GM12892 (cell line): ENCODE measurements around the gene GDAP1L1.

ENCODE experiments used
- DNase-seq: peaks from one replicate; pipeline ENCODE4 v3.0.0; 2011; ENCODE audit not compliant: insufficient read length
- FAIRE-seq: peaks from 2 replicates; lab custom pipeline; 2011; peaks lifted over from hg19 to GRCh38; lab: Jason Lieb, UNC
- POLR2A ChIP-seq: IDR thresholded peaks from 2 replicates; pipeline ENCODE4 v1.6.1; 2011; ENCODE audit warnings: low read depth, low read length, control low read depth
- POLR2AphosphoS5 ChIP-seq: IDR thresholded peaks from 2 replicates; pipeline ENCODE4 v1.6.1; 2011; ENCODE audit warnings: low read depth, low read length, control low read depth
- TAF1 ChIP-seq: IDR thresholded peaks from 2 replicates; pipeline ENCODE4 v1.6.1; 2011; ENCODE audit warnings: low read depth, mild to moderate bottlenecking, control low read depth, low read length, borderline replicate concordance

The GDAP1L1 gene

DNA sequence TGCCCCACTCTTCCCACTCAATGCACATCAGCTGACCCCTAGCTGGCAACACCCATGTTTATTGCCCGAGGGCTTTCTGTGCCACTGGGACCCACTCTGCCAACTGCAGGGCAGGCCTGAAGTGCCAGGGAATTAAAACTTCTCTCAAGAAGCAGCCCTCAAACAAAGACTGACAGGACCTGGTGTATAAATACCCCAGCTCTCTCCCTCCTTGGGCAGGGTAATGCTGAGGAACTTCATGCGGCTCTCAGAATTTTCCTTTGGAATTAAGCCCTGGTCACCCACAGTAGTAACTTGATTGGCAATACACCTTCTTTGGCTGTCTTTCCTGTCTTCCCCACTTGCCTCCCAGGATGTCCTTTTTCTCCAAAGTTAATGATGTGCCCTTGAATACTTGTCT, 5.3 kb upstream of the GDAP1L1 start:
- TF ChIP-seq POLR2AphosphoS5: no peak
- TF ChIP-seq POLR2A: no peak
- TF ChIP-seq TAF1: no peak
- DNase-seq: no peak
- no peak for FAIRE-seq

DNA sequence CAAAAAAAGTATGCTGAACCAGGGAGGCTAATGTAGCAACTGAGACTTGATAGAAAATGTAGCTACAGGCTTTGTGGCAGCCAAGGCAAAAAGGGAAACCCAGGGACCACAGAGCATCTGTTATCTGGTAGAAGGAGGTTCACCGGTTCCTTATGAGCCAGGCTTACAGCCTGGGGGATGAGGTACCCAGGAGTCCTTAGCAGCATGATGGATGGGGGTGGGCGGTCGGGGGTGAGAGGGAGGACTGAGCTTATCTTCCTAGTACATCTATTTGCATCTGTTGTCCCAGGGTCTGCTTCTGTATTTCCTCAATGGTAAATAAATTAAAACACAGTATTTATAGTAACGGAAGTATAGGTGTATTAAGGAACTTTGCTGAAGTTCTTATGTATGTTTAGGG, 1.1 kb upstream of the GDAP1L1 start:
- DNase-seq (no peak), FAIRE-seq (no peak)
- no peak for TF ChIP-seq POLR2A
- TF ChIP-seq TAF1: no peak
- no peak for TF ChIP-seq POLR2AphosphoS5

DNA sequence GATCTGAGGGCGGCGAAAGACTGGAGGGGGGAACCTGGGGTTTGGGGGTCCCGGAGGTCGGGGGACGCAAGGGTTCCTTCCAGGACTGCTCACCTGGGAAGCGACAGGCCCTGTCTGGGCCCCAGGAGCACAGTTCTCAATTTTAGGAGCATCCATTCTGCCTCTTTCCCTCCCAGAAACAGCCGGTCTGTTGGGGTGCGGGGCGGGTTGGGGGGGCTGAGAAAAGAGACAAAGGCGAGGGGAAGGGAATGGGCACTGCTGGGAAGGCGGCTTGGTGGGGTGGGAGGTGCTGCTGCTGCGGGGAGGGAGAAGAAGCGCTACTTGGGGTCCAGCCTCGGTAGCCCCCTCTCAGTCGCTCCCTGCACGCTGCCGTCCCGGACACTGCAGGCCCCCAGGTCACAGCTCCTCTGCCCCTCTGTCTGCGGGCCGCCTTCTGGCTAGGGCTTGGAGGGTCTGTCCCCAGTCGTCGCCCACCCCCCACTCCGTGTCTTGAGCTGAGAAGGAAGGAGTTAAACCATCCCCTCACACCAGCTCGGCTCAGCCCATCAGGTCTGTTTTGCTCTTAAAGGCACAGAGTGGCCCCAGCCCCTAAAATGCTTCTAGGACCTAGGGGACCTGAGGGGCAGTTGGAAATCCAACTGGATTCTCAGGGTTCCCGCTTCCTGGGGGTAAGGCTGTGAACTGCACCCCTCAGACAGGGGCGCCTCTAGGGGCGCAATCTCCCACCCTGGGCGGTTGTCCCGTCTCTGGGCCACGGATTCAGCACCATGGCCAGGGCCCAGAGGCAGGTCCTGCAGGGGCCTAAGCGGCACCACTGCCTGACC, 690 bp downstream of the GDAP1L1 start:
- TF ChIP-seq TAF1 (no peak), POLR2A (no peak), POLR2AphosphoS5 (no peak)
- no peak for FAIRE-seq
- no peak for DNase-seq

DNA sequence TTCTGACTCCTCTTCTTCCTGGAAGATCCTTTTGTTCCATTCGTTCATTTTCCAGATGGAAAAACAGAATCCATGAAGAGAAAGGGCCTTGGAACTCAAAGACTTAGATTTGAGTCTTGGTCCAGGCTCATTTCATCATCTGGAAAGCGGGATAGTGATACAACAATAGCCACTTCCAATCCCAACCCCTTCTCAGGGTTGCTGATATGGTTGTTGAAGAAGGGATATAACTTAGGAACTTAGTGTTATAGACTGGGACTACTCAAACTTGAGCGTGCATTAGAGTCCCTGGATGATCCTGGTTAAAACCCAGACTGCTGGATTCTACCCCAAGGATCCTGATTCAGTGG, 1.3 kb downstream of the GDAP1L1 start:
- no peak for FAIRE-seq

DNA sequence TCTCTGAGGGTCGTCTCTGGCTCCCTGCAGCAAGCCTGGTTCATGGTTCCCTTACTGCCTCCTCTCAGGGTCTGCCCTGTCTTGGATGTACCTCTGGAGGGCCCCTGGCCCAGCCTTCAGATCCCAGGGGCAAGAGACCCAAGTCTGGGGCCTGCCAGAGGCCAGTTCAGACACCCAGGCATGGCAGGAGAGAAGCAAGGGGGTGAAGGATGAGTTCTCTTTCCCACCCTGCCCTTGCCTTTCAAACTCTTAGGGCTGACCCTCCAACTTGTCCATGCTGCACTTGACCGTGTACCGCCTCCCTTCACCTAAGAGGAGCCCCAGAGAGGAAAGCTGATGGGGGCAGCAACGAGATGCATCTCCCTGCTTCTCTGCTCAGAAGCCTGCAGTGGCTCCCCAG, 4.2 kb downstream of the GDAP1L1 start:
- DNase-seq (no peak), FAIRE-seq (no peak)
- no peak for TF ChIP-seq POLR2A
- TF ChIP-seq POLR2AphosphoS5: no peak
- no peak for TF ChIP-seq TAF1

More for the DNA sequence above, 1.3 kb downstream of the GDAP1L1 start:
- TF ChIP-seq POLR2AphosphoS5: no peak
- TF ChIP-seq TAF1: no peak
- no peak for TF ChIP-seq POLR2A
- DNase-seq: no peak

DNA sequence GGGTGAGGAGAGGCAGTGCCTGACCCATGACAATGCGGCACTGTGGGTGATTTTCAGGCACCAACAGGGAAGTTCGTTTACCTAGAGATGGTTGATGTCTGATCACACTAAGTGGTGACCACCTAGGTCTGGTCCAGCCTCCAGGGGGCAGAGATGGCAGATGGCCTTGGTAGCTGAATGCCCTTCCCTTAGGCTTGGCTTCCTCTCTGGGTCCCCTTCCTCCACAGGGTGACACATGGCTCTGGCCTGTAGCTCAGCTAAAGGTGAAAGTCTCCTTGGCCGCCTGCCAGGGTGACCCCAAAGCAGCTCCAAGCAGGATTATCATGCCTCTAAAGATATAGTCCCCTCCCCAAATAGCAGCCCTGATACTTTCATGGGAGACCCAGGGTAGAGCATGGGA, 6.4 kb downstream of the GDAP1L1 start:
- DNase-seq (no peak), FAIRE-seq (no peak)

DNA sequence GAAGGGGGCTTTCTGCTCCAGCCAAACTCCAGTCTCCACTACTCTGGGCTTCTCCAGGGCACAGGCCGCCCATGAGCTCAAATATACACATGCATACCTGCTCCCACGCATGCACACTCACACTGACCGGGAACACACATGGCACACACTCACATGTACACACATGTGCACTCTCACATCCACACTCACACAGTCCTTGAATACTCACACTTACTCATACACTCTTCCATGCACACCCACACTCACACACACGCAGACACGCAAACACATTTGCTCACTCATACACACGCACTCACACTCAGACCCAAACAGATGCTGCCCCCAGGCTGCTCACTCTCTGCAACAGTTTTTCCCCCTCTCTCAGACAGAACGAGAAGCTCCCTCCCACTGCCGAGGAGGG, 7.0 kb downstream of the GDAP1L1 start:
- FAIRE-seq: no peak
- TF ChIP-seq TAF1: no peak
- TF ChIP-seq POLR2AphosphoS5: no peak
- no peak for TF ChIP-seq POLR2A

More for the DNA sequence above, 6.4 kb downstream of the GDAP1L1 start:
- TF ChIP-seq POLR2A (no peak), POLR2AphosphoS5 (no peak), TAF1 (no peak)

DNA sequence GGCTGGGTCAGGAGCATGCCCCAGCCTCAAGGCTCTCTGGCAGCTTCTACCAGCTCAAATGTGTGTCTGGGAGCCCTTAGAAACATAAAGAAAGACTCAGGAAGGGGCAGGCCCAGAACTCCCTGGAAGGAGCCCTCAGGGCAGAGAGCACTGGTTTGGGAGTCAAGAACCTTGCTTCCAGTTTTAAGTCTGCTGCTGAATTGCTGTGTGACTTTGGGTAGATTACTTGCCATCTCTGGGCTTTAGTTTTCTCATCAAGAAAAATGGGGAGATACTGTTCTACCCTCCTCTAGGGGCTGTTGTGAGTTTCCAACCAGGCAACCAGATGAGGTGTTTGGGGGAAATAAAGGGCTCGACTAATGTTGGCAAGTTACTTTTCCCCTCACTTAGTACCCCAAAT, 8.8 kb downstream of the GDAP1L1 start:
- no peak for TF ChIP-seq POLR2AphosphoS5
- no peak for TF ChIP-seq TAF1
- no peak for TF ChIP-seq POLR2A
- DNase-seq (no peak), FAIRE-seq (no peak)

More for the DNA sequence above, 7.0 kb downstream of the GDAP1L1 start:
- DNase-seq: no peak

DNA sequence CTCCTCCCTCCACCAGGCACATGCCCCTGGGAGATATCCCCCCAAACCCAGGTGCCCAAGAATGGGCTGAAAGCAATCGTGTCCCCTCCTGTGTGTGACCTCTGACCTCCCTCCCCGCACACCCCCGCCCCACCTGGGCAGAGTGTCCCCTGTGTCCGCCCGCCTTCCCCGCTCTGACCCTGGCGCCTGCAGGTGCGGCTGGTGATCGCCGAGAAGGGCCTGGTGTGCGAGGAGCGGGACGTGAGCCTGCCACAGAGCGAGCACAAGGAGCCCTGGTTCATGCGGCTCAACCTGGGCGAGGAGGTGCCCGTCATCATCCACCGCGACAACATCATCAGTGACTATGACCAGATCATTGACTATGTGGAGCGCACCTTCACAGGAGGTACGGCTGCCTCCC, 9.9 kb downstream of the GDAP1L1 start:
- FAIRE-seq: no peak
- no peak for TF ChIP-seq POLR2AphosphoS5
- no peak for TF ChIP-seq TAF1
- no peak for TF ChIP-seq POLR2A
- no peak for DNase-seq

DNA sequence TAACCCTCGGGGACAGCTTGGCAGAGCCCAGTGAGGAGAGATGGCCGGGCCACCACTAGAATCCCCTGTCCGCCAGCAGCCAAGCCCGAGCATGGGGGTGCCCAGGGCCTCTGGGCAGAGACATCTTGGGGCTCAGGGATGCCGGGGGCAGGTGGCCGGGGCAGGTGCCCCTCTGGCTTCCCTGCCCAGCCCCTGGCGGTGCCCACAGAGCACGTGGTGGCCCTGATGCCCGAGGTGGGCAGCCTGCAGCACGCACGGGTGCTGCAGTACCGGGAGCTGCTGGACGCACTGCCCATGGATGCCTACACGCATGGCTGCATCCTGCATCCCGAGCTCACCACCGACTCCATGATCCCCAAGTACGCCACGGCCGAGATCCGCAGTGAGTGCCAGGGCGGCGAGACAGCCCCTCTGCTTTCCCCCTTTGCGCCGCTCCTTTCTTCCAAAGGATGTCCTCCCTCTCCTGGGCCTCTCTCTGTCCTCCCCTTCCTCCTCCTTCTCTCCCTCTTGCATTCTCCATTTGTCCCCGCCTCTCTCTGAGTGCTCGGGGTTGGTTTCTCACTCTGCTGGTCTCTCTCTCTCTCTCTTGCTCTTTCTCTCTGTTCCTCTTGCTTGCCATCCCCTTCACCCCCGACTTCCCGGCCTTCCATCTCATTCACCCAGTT, 11.2 kb downstream of the GDAP1L1 start:
- no peak for TF ChIP-seq POLR2A
- FAIRE-seq (no peak), DNase-seq (no peak)

DNA sequence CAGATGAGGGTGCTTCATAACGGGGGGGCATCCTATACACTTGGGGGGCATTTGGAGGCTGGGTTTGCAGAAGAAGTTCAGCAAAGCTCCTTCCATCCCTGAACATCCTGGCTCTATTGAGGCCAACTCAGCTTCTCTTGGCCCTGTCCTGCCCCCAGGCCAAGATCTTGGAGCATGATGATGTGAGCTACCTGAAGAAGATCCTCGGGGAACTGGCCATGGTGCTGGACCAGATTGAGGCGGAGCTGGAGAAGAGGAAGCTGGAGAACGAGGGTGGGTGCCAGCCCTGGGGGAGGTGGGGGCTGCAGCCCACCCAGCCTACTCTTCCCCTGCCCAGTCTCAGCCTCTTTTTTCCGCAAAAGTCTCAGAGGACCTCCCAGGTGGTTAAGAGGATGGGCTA, 17.2 kb downstream of the GDAP1L1 start:
- FAIRE-seq (no peak), DNase-seq (no peak)
- TF ChIP-seq POLR2A: no peak
- TF ChIP-seq TAF1: no peak
- no peak for TF ChIP-seq POLR2AphosphoS5

DNA sequence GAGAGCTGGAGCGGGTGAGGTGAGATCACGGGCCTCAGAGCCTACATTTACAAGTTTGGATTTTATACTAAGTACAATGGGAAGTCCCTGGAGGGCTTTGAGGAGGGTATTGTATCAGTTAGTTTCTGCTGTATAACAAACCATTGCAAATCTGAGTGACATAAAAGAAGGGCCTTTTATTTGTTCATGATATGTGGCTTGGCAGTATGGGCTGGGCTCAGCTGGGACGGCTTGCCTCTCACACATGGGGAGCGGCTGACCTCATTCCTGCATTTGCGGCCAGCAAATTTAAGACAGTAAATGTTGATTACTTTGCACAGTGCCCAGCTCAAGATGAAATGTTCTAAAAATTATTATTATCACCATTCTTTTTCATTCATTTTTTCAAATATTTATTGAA, 21.7 kb downstream of the GDAP1L1 start:
- no peak for TF ChIP-seq TAF1
- no peak for TF ChIP-seq POLR2AphosphoS5
- no peak for TF ChIP-seq POLR2A
- no peak for FAIRE-seq

More for the DNA sequence above, 21.7 kb downstream of the GDAP1L1 start:
- DNase-seq: no peak
